Gastrocnemius medialis (tissue), 4 donors: Measurements from ENCODE around the gene OR10A2.

Source experiments
- CTCF ChIP-seq, 5 experiments: fragments of 450-650 bp in 3 of 5; fragments of 200-600 bp in 2 of 5; sonication (generic) in 2 of 5; IDR thresholded peaks in 4 of 5; conservative IDR thresholded peaks in 1 of 5; 1 replicate in 4 of 5; 2 replicates in 1 of 5; pipeline ENCODE4 v1.5.1; 2016 to 2019; ENCODE audit warnings: antibody characterized with exemption in 5 of 5, mild to moderate bottlenecking in 3 of 5, moderate library complexity in 3 of 5
- POLR2A ChIP-seq, 2 donors: fragments of 450-650 bp; IDR thresholded peaks; one replicate each; pipeline ENCODE4 v1.6.1; 2017; ENCODE audit warnings: antibody characterized with exemption in 2 of 2, mild to moderate bottlenecking in 2 of 2, moderate library complexity in 2 of 2

GRCh38 chr11:6841694-6842093 lies 21.2 kb upstream of the OR10A2 start:
- no peak for TF ChIP-seq CTCF (IDR thresholded peaks at IDR 0.05 in 4 of 5, conservative IDR thresholded peaks at IDR 0.05 in 1 of 5)
- no peak for TF ChIP-seq POLR2A (IDR thresholded peaks at IDR 0.05)
